Fibroblast of lung (primary cell): ENCODE measurements around the gene HDLBP. TPM values are rescaled to one million over a fixed set of nuclear protein-coding genes. Genes with fewer than 3 reads are reported as not detected.

Experiments used
- DNase-seq, 2 donors: peaks; one replicate each; pipeline versions ENCODE4 v3.0.0 to v3.0.0-alpha.2; 2010; ENCODE audit warnings: low read depth in 2 of 2
- H2AFZ ChIP-seq: 2 replicates; pipeline ENCODE4 v1.5.1; 2012; ENCODE audit warnings: low read length, control low read depth, inconsistent platforms
- H3K27ac ChIP-seq: 2 replicates; pipeline ENCODE4 v1.5.1; 2011; ENCODE audit warnings: low read length, control low read depth; ENCODE audit not compliant: insufficient read depth
- H3K27me3 ChIP-seq: 2 replicates; pipeline ENCODE4 v1.5.1; 2011; ENCODE audit warnings: mild to moderate bottlenecking, low read length; ENCODE audit not compliant: control insufficient read depth, insufficient read depth
- H3K36me3 ChIP-seq: 2 replicates; pipeline ENCODE4 v1.5.1; 2011; ENCODE audit warnings: low read length; ENCODE audit not compliant: control insufficient read depth, insufficient read depth
- H3K4me1 ChIP-seq: 2 replicates; pipeline ENCODE4 v1.5.1; 2011; ENCODE audit warnings: low read length; ENCODE audit not compliant: control insufficient read depth, insufficient read depth; ENCODE audit errors: extremely low read depth
- H3K4me2 ChIP-seq: 2 replicates; pipeline ENCODE4 v1.5.1; 2011; ENCODE audit warnings: low read length, control low read depth; ENCODE audit not compliant: insufficient read depth; ENCODE audit errors: extremely low read depth
- H3K4me3 ChIP-seq, 4 experiments: fragments of 200-600 bp in 1 of 4; sonication (generic) in 1 of 4; replicated peaks in 1 of 4; 2 replicates each; pipeline ENCODE4 v1.5.1; 2011 to 2016; ENCODE audit warnings: low read length in 4 of 4, low read depth in 3 of 4, mild to moderate bottlenecking in 3 of 4, control low read depth in 2 of 4, inconsistent platforms in 1 of 4, mixed read lengths in 1 of 4; ENCODE audit not compliant: insufficient read depth in 1 of 4; ENCODE audit errors: control extremely low read depth in 1 of 4
- H3K79me2 ChIP-seq: 2 replicates; pipeline ENCODE4 v1.5.1; 2012; ENCODE audit warnings: mild to moderate bottlenecking, low read length, inconsistent platforms; ENCODE audit not compliant: control insufficient read depth, insufficient read depth
- H3K9ac ChIP-seq: 2 replicates; pipeline ENCODE4 v1.5.1; 2011; ENCODE audit warnings: mild to moderate bottlenecking, low read length, control low read depth; ENCODE audit not compliant: insufficient read depth
- H3K9me3 ChIP-seq: 2 replicates; pipeline ENCODE4 v1.5.1; 2012; ENCODE audit warnings: low read depth, low read length; ENCODE audit not compliant: control insufficient read depth, insufficient read depth
- H4K20me1 ChIP-seq: 2 replicates; pipeline ENCODE4 v1.5.1; 2011; ENCODE audit warnings: low read length; ENCODE audit not compliant: control insufficient read depth, insufficient read depth; ENCODE audit errors: extremely low read depth
- EZH2 ChIP-seq: IDR thresholded peaks from 2 replicates; pipeline ENCODE4 v1.5.1; 2012; ENCODE audit warnings: low read length, control low read depth, mild to moderate bottlenecking; ENCODE audit errors: missing control alignments
- polyA plus RNA-seq, 2 donors: library from polyadenylated mRNA; depleted of rRNA in 1 of 2; stranded (reverse) in 1 of 2; unstranded in 1 of 2; fragments of >200 nt; gene quantifications; 2 replicates each; pipeline ENCODE4 v1.2.1, GENCODE V29; 2011 to 2012; ENCODE audit warnings: missing spikeins in 1 of 2
- total RNA-seq: library from RNA; depleted of rRNA; stranded (reverse); fragments of >200 nt; gene quantifications from 2 replicates; pipeline ENCODE4 v1.2.1, GENCODE V29; 2014
- TF ChIP-seq, protein P1 (sequence below), 2 donors: IDR thresholded peaks in 1 of 2; conservative IDR thresholded peaks in 1 of 2; 1 replicate in 1 of 2; 2 replicates in 1 of 2; pipeline ENCODE4 v1.5.1; 2011 to 2012; ENCODE audit warnings: low read length in 2 of 2, control low read depth in 1 of 2, inconsistent platforms in 1 of 2, low read depth in 1 of 2, mild to moderate bottlenecking in 1 of 2

Gene HDLBP
- total and polyA plus RNA-seq, 2 donors (not counting 1 experiment from before 2014, with no cell fraction given) = 626 to 1,354 TPM

DNA sequence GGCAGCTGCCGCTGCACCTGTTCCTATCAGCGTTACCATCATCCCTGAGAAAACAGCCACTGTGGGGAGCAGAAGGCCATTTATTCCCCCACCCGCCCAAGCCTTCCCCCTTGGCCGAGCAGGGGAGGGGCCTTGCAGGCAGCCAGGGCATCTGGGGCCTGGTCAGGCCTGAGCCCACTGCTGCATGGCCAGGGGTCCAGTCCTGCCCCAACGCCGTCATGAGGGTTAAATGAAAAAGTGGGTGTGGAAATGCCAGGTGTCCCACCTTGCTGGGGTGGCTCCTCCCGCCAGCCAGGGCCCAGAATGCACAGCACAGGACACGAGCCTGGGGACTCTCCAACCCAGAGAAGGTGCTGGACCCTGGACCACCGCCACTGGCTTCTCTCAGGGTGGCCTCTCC, 112.8 kb downstream of the HDLBP start:
- Histone ChIP-seq H2AFZ (no peak overlapping the region), H3K36me3 (no peaks in the 10 kb centered on the region), H3K4me1 (no peaks in the 10 kb centered on the region), H4K20me1 (no peaks in the 10 kb centered on the region), H3K4me3 (no peak overlapping the region), H3K27ac (no peak overlapping the region), H3K27me3 (no peaks in the 10 kb centered on the region), H3K79me2 (no peaks in the 10 kb centered on the region), H3K9me3 (no peaks in the 10 kb centered on the region), H3K4me2 (no peak overlapping the region), H3K9ac (no peak overlapping the region)
- TF ChIP-seq EZH2 = no peak
- TF ChIP-seq, protein P1, sequence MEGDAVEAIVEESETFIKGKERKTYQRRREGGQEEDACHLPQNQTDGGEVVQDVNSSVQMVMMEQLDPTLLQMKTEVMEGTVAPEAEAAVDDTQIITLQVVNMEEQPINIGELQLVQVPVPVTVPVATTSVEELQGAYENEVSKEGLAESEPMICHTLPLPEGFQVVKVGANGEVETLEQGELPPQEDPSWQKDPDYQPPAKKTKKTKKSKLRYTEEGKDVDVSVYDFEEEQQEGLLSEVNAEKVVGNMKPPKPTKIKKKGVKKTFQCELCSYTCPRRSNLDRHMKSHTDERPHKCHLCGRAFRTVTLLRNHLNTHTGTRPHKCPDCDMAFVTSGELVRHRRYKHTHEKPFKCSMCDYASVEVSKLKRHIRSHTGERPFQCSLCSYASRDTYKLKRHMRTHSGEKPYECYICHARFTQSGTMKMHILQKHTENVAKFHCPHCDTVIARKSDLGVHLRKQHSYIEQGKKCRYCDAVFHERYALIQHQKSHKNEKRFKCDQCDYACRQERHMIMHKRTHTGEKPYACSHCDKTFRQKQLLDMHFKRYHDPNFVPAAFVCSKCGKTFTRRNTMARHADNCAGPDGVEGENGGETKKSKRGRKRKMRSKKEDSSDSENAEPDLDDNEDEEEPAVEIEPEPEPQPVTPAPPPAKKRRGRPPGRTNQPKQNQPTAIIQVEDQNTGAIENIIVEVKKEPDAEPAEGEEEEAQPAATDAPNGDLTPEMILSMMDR (conservative IDR thresholded peaks at IDR 0.05 in 1 of 2, IDR thresholded peaks at IDR 0.05 in 1 of 2; ENCODE audit: low read depth in 1 of 2, low read length in 2 of 2) = no peak
- DNase-seq = no peak

DNA sequence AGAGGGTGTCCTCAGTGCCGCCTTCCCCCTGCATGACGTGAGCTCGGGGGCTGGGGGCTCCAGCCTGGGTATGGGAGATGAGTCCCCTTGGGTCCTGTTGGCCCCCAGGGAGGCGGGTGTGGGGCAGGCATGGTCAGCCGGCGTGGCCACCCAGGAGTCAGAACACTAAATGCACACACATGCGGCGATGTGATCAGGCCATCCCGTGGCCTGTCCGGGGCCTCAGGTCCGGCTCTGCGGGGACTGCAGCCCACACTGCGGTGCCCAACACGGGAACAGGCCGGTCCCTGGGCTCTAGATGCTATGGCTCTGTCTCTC, 113.2 kb downstream of the HDLBP start:
- H3K9ac ChIP-seq = no peak overlapping the region
- no peak overlapping the region for H3K4me3 ChIP-seq
- no peaks in the 10 kb centered on the region for H3K4me1 ChIP-seq
- H3K79me2 ChIP-seq = no peaks in the 10 kb centered on the region
- no peaks in the 10 kb centered on the region for H3K36me3 ChIP-seq
- no peak for TF ChIP-seq EZH2
- TF ChIP-seq, protein P1 (conservative IDR thresholded peaks at IDR 0.05 in 1 of 2, IDR thresholded peaks at IDR 0.05 in 1 of 2; ENCODE audit: low read depth in 1 of 2, low read length in 2 of 2) = no peak
- H3K27ac ChIP-seq = no peak overlapping the region
- no peaks in the 10 kb centered on the region for H3K9me3 ChIP-seq
- DNase-seq = no peak
- H3K27me3 ChIP-seq = no peaks in the 10 kb centered on the region
- no peaks in the 10 kb centered on the region for H4K20me1 ChIP-seq
- H3K4me2 ChIP-seq = no peak overlapping the region
- H2AFZ ChIP-seq = no peak overlapping the region

DNA sequence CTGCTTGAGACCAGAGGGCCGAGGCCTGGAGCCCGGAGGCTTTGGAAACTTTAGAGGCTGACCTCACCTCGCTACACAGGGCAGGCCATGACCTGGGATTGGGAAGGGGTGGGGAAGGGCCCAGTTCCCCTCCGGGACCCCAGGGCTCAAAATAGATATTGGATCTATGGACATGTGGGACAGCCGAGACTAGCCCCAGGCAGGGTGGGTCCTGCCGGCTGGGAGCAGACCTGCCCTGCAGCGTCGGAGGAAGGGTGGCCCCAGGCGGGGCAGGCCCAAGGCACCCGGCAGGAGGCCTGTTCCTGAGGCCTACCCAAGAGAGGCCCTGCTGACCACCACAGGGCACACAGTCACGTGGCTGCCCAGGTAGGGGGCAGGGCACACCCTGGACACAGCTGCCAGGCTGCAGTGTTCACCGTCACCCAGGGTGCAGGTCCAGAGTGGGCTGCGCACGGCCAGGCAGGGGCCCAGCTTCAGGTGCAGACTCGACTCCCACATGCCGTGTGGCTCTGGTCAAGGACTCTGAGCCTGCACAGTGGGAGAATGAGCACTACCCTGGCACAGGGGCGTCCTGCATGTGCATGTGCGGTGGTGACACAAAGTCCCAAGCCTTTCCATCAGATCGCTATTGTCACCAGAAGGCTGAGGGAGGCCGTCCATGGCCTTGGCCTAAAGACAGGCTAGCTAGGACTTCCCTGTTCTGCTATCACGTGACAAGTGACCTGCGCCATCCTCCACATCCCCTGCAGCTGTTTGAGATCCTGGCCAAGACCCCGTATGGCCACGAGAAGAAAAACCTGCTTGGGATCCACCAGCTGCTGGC, 113.8 kb downstream of the HDLBP start:
- H3K27me3 ChIP-seq = no peaks in the 10 kb centered on the region
- H3K79me2 ChIP-seq = no peaks in the 10 kb centered on the region
- H3K27ac ChIP-seq = no peak overlapping the region
- TF ChIP-seq, protein P1 (conservative IDR thresholded peaks at IDR 0.05 in 1 of 2, IDR thresholded peaks at IDR 0.05 in 1 of 2; ENCODE audit: low read depth in 1 of 2, low read length in 2 of 2) = no peak
- TF ChIP-seq EZH2 = no peak
- no peak overlapping the region for H2AFZ ChIP-seq
- no peaks in the 10 kb centered on the region for H3K9me3 ChIP-seq
- no peaks in the 10 kb centered on the region for H3K36me3 ChIP-seq
- H4K20me1 ChIP-seq = no peaks in the 10 kb centered on the region
- H3K9ac ChIP-seq = no peak overlapping the region
- H3K4me3 ChIP-seq = no peak overlapping the region
- H3K4me1 ChIP-seq = no peaks in the 10 kb centered on the region
- H3K4me2 ChIP-seq = no peak overlapping the region
- no peak for DNase-seq
